H1 (cell line): Measurements from ENCODE around the gene GRIA1. TPM values are rescaled to one million over a fixed set of nuclear protein-coding genes. Genes with fewer than 3 reads are reported as not detected.

Experiments used
- CTCF ChIA-PET: fragments of 300-600 bp; sonication (Branson Sonifier 250); formaldehyde crosslinking; loops from one replicate; lab custom pipeline; 2021; ENCODE audit not compliant: partially characterized antibody; lab: Charles Lee
- POLR2A ChIA-PET: fragments of 300-600 bp; sonication (Branson Sonifier 250); formaldehyde crosslinking; loops from one replicate; lab custom pipeline; 2021; ENCODE audit warnings: inconsistent platforms; ENCODE audit not compliant: partially characterized antibody; lab: Charles Lee
- DNase-seq, 2 experiments: peaks; one replicate each; pipeline versions ENCODE4 v3.0.0 to v3.0.0-alpha.2; 2010 to 2022; ENCODE audit warnings: low spot score in 2 of 2, low read depth in 1 of 2, mixed read lengths in 1 of 2
- FAIRE-seq: peaks from 2 replicates; lab custom pipeline; 2011; peaks lifted over from hg19 to GRCh38; lab: Jason Lieb, UNC
- H2AFZ ChIP-seq: 2 replicates; pipeline ENCODE4 v1.8.1; 2012; ENCODE audit warnings: low read length, inconsistent platforms
- H2AK5ac ChIP-seq: 2 replicates; pipeline ENCODE4 v1.6.1; 2013; ENCODE audit warnings: low read depth, low read length
- H2BK120ac ChIP-seq: replicated peaks from 2 replicates; pipeline ENCODE3; 2013; ENCODE audit warnings: low read depth, low read length, inconsistent platforms
- H2BK12ac ChIP-seq: 2 replicates; pipeline ENCODE4 v1.6.1; 2013; ENCODE audit warnings: low read depth, low read length
- H2BK15ac ChIP-seq: 2 replicates; pipeline ENCODE4 v1.6.1; 2013; ENCODE audit warnings: low read length
- H2BK20ac ChIP-seq: 2 replicates; pipeline ENCODE4 v1.6.1; 2013; ENCODE audit warnings: low read length
- H2BK5ac ChIP-seq: 2 replicates; pipeline ENCODE4 v1.6.1; 2013; ENCODE audit warnings: low read depth, low read length
- H3K14ac ChIP-seq: 2 replicates; pipeline ENCODE4 v1.6.1; 2013; ENCODE audit warnings: inconsistent platforms; ENCODE audit not compliant: insufficient read length
- H3K18ac ChIP-seq: 2 replicates; pipeline ENCODE4 v1.6.1; 2013; ENCODE audit warnings: low read length; ENCODE audit errors: extremely low read depth
- H3K23ac ChIP-seq: 2 replicates; pipeline ENCODE4 v1.6.1; 2013; ENCODE audit warnings: inconsistent platforms; ENCODE audit not compliant: insufficient read length
- H3K23me2 ChIP-seq: 2 replicates; pipeline ENCODE4 v1.6.1; 2013; ENCODE audit warnings: low read depth, low read length
- H3K27ac ChIP-seq: 2 replicates; pipeline ENCODE4 v1.6.1; 2011; ENCODE audit warnings: low read depth, low read length, inconsistent platforms
- H3K27me3 ChIP-seq, 4 experiments: replicated peaks in 1 of 4; 1 replicate in 1 of 4; 2 replicates in 3 of 4; pipeline versions ENCODE4 v1.6.1 to v1.8.1; 2011 to 2013; ENCODE audit warnings: low read length in 3 of 4, mild to moderate bottlenecking in 3 of 4, inconsistent platforms in 2 of 4, mixed read lengths in 2 of 4, moderate library complexity in 1 of 4; ENCODE audit not compliant: control insufficient read depth in 3 of 4, insufficient read depth in 3 of 4; ENCODE audit errors: extremely low read depth in 1 of 4
- H3K36me3 ChIP-seq, 4 experiments: 2 replicates each; pipeline versions ENCODE4 v1.6.1 to v1.8.1; 2011 to 2013; ENCODE audit warnings: mild to moderate bottlenecking in 4 of 4, low read length in 3 of 4, moderate library complexity in 2 of 4, control low read depth in 1 of 4, inconsistent platforms in 1 of 4; ENCODE audit not compliant: insufficient read depth in 4 of 4, control insufficient read depth in 2 of 4
- H3K4ac ChIP-seq: replicated peaks from 2 replicates; pipeline ENCODE3; 2013; ENCODE audit warnings: low read length, low read depth, mixed read lengths, inconsistent platforms; ENCODE audit not compliant: insufficient read length
- H3K4me1 ChIP-seq, 4 experiments: replicated peaks in 1 of 4; 1 replicate in 1 of 4; 2 replicates in 3 of 4; pipeline versions ENCODE4 v1.6.1 to v1.8.1; 2011 to 2013; ENCODE audit warnings: low read length in 3 of 4, inconsistent platforms in 2 of 4, mixed read lengths in 1 of 4; ENCODE audit not compliant: insufficient read depth in 4 of 4, control insufficient read depth in 3 of 4
- H3K4me2 ChIP-seq, 2 experiments: 2 replicates each; pipeline versions ENCODE4 v1.6.1 to v1.8.1; 2011 to 2013; ENCODE audit warnings: low read depth in 2 of 2, low read length in 2 of 2, control low read depth in 1 of 2, inconsistent platforms in 1 of 2, mild to moderate bottlenecking in 1 of 2; ENCODE audit not compliant: insufficient read depth in 1 of 2
- H3K4me3 ChIP-seq, 4 experiments: fragments of 200-600, 300-600 bp in 1 of 4; sonication (generic), shearing (Covaris generic), sonication (Bioruptor Twin) in 1 of 4; 2 replicates each; pipeline versions ENCODE4 v1.5.1 to v1.8.1; 2011 to 2016; ENCODE audit warnings: low read length in 4 of 4, low read depth in 3 of 4, control low read depth in 2 of 4, inconsistent platforms in 2 of 4, mild to moderate bottlenecking in 2 of 4, mixed read lengths in 1 of 4, moderate library complexity in 1 of 4; ENCODE audit not compliant: insufficient read depth in 2 of 4; ENCODE audit errors: extremely low read depth in 1 of 4
- H3K56ac ChIP-seq: replicated peaks from 2 replicates; pipeline ENCODE3; 2013; ENCODE audit warnings: low read depth, mild to moderate bottlenecking, mixed read lengths, low read length, inconsistent platforms; ENCODE audit not compliant: insufficient read length
- H3K79me1 ChIP-seq: 2 replicates; pipeline ENCODE4 v1.6.1; 2013; ENCODE audit warnings: low read depth, low read length, control low read depth
- H3K79me2 ChIP-seq, 2 experiments: 2 replicates each; pipeline versions ENCODE4 v1.6.1 to v1.8.1; 2012 to 2013; ENCODE audit warnings: low read length in 2 of 2, mild to moderate bottlenecking in 2 of 2, inconsistent platforms in 1 of 2; ENCODE audit not compliant: insufficient read depth in 2 of 2, control insufficient read depth in 1 of 2
- H3K9ac ChIP-seq, 4 experiments: replicated peaks in 1 of 4; 1 replicate in 1 of 4; 2 replicates in 3 of 4; pipeline versions ENCODE4 v1.6.1 to v1.8.1; 2011 to 2013; ENCODE audit warnings: low read depth in 3 of 4, low read length in 3 of 4, control low read depth in 2 of 4, mild to moderate bottlenecking in 2 of 4, moderate library complexity in 2 of 4, inconsistent platforms in 1 of 4; ENCODE audit errors: extremely low read depth in 1 of 4
- H3K9me3 ChIP-seq, 2 experiments: 2 replicates each; pipeline versions ENCODE4 v1.6.1 to v1.8.1; 2012 to 2013; ENCODE audit warnings: mild to moderate bottlenecking in 2 of 2, moderate library complexity in 2 of 2, control low read depth in 1 of 2, inconsistent platforms in 1 of 2, low read depth in 1 of 2, low read length in 1 of 2, mixed read lengths in 1 of 2; ENCODE audit not compliant: insufficient read depth in 2 of 2
- H4K20me1 ChIP-seq, 2 experiments: replicated peaks in 1 of 2; 2 replicates each; pipeline versions ENCODE3 to v1.8.1; 2011 to 2013; ENCODE audit warnings: inconsistent platforms in 2 of 2, low read length in 2 of 2, mild to moderate bottlenecking in 1 of 2; ENCODE audit not compliant: insufficient read depth in 2 of 2, control insufficient read depth in 1 of 2
- H4K5ac ChIP-seq: 2 replicates; pipeline ENCODE4 v1.6.1; 2013; ENCODE audit warnings: low read length, low read depth, mixed read lengths, inconsistent platforms; ENCODE audit not compliant: insufficient read length
- H4K8ac ChIP-seq: 2 replicates; pipeline ENCODE4 v1.8.0; 2013; ENCODE audit warnings: mild to moderate bottlenecking, moderate library complexity, low read length, inconsistent platforms; ENCODE audit not compliant: insufficient read depth; ENCODE audit errors: extremely low read depth
- H4K91ac ChIP-seq: replicated peaks from 2 replicates; pipeline ENCODE3; 2013; ENCODE audit warnings: low read length, mixed read lengths, inconsistent platforms; ENCODE audit not compliant: insufficient read length
- E2F6 ChIP-seq: IDR thresholded peaks from 2 replicates; pipeline ENCODE4 v1.6.1; 2012; ENCODE audit warnings: inconsistent platforms
- POLR2A ChIP-seq, 2 experiments: IDR thresholded peaks; 1 replicate in 1 of 2; 2 replicates in 1 of 2; pipeline ENCODE4 v1.6.1; 2011; ENCODE audit warnings: low read depth in 2 of 2, low read length in 2 of 2, mild to moderate bottlenecking in 2 of 2; ENCODE audit errors: control extremely low read depth in 1 of 2
- SRF ChIP-seq: IDR thresholded peaks from 2 replicates; pipeline ENCODE4 v1.6.1; 2011; ENCODE audit warnings: mild to moderate bottlenecking, low read depth, low read length, moderate library complexity
- TCF12 ChIP-seq: IDR thresholded peaks from 2 replicates; pipeline ENCODE4 v1.6.1; 2011; ENCODE audit warnings: low read depth, mild to moderate bottlenecking, low read length
- WGBS, 2 experiments: shearing (Covaris generic) in 1 of 2; methylation state at CpG; one replicate each; pipeline versions ENCODE4 v1.1.6 to v1.1.7; 2013 to 2015; ENCODE audit warnings: low lambda C conversion rate in 2 of 2, mixed read lengths in 2 of 2, inconsistent platforms in 1 of 2, low coverage in 1 of 2, missing lambda C conversion rate in 1 of 2; ENCODE audit not compliant: insufficient replicate concordance in 2 of 2, insufficient coverage in 1 of 2, insufficient read length in 1 of 2; ENCODE audit errors: extremely low coverage in 1 of 2, missing lambda C conversion rate in 1 of 2; 5-methylcytosine and 5-hydroxymethylcytosine counted together
- polyA plus RNA-seq, 7 experiments: library from polyadenylated mRNA; depleted of rRNA in 3 of 7; stranded (reverse) in 5 of 7; unstranded in 2 of 7; fragments of >200 nt in 5 of 7; fragments of 200-250 nt in 2 of 7; gene quantifications; 1 replicate in 5 of 7; 2 replicates in 1 of 7; 4 replicates in 1 of 7; pipeline versions ENCODE4 v1.2.1 to v1.2.3, GENCODE V29; 2011 to 2013; ENCODE audit warnings: missing spikeins in 2 of 7, mixed read lengths in 2 of 7
- total RNA-seq: library from RNA; stranded (reverse); fragmentation: NEBNext Ultra II Directional; extraction: Animal tissue kit (Norgen Biotek cat#: 25700); gene quantifications from 2 replicates; pipeline ENCODE4 v1.2.1, GENCODE V29; 2021

GRIA1 gene
- total and polyA plus RNA-seq, 2 of the 8 experiments (the other 6 are each of a cell fraction or from before 2014, with no cell fraction given): 0.97 to 2.5 TPM

GRCh38 chr5:153517241-153517611, 26.8 kb downstream of the GRIA1 start:
- H3K4me1 ChIP-seq: peaks cover 9 to 15% (median 13%) of the 10 kb centered on the region in 4 experiments
- no peak overlapping the region for H2BK15ac ChIP-seq
- H3K18ac ChIP-seq: no peak overlapping the region
- H4K91ac ChIP-seq: no peak overlapping the region
- H3K27me3 ChIP-seq: no peaks in the 10 kb centered on the region
- H3K79me2 ChIP-seq: no peaks in the 10 kb centered on the region
- H2BK5ac ChIP-seq: no peak overlapping the region; the same call in 1 of the 2 replicates
- H4K5ac ChIP-seq: no peak overlapping the region
- H4K20me1 ChIP-seq: no peaks in the 10 kb centered on the region
- H3K36me3 ChIP-seq: no peaks in the 10 kb centered on the region
- no peak overlapping the region for H3K9ac ChIP-seq
- 0 out of 2 replicates have a peak overlapping the region, but pooled peaks have one; percentile 34 for H2BK20ac ChIP-seq
- H3K23me2 ChIP-seq: no peaks in the 10 kb centered on the region
- POLR2A ChIA-PET: no interaction called here
- H4K8ac ChIP-seq: no peak overlapping the region
- WGBS, 2 experiments: 56% methylated on average over 2 of the region's 2 CpGs; no CpG with 5 or more reads in 1 of the 2 experiments
- H2BK120ac ChIP-seq: no peak overlapping the region
- no peak overlapping the region for H3K23ac ChIP-seq
- no peak overlapping the region for H3K14ac ChIP-seq
- H2BK12ac ChIP-seq: no peak overlapping the region
- DNase-seq (peak in 1 of 2 experiments; percentile 46), FAIRE-seq (no peak)
- no peak overlapping the region for H2AFZ ChIP-seq
- H2AK5ac ChIP-seq: no peak overlapping the region
- TF ChIP-seq TCF12 (no peak), E2F6 (no peak), SRF (no peak), POLR2A (IDR thresholded peaks at IDR 0.05; ENCODE audit: control extremely low read depth in 1 of 2, low read depth in 2 of 2, low read length in 2 of 2) (no peak)
- H3K4ac ChIP-seq: no peak overlapping the region
- no peak overlapping the region; a peak in 1 of 8 replicates for H3K4me3 ChIP-seq
- no peak overlapping the region for H3K56ac ChIP-seq
- H3K79me1 ChIP-seq: no peaks in the 10 kb centered on the region
- CTCF ChIA-PET: interaction anchor here (0.8 to 2.6 kb wide), 5 partner anchors 14 to 72 kb away, joined by 3 to 10 read pairs (median 3); no protein-coding TSS in a partner anchor
- 0 out of 4 replicates have a peak overlapping the region, but pooled peaks of 1 of the 2 experiments have one; percentile 32 for H3K4me2 ChIP-seq
- H3K27ac ChIP-seq: peak overlapping the region; percentile 46; the same call in 1 of the 2 replicates
- H3K9me3 ChIP-seq: peaks cover 0 to 7% of the 10 kb centered on the region in 2 experiments; a peak in 1 of 4 replicates
